ENCODE results near the gene COL4A6. TPM values are rescaled to one million over a fixed set of nuclear protein-coding genes. Genes with fewer than 3 reads are reported as not detected.

Gene COL4A6
- polyA plus RNA-seq, 4 donors, result 0.43 to 2.5 TPM; not detected in 2

DNA sequence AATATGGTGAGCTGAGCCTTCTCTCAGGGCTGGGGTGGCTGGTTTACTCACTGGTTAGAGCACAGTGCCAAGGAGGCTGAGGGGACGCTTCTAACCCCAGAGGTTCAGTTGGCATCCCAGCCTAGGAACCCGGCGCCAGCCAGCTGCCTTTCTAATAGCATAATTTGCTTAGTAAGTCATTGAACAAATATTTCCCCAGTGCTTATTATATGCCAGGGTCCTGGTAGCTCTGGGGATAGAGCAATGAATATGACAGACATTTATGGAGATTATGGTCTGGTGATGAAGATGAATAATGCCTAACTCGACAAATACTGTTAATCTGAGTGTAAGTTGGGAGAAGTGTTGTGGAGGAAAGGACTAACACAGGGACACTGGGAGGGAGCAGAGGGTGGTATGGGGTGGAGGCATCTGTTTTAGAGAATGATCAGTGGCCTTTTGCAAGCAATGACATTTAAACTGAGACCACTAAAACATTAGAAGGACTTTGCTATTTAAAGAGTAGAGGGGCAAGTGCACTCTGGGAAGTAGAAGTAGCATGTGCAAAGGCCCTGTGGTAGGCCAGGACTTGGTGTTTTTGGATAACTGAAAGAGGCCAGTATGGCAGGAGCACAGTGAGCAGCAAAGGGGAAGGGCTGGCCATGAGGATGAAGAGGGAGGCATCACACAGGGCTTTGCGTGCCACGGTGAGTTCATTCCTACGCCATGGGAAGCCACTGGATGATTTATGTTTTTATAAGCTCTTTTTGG is 274.7 kb downstream of the COL4A6 start:
- H3K4me3 ChIP-seq (ENCODE audit: low read depth in 1 of 3, low read length in 3 of 3), result no peak overlapping the region
- no peaks in the 10 kb centered on the region for H3K36me3 ChIP-seq (ENCODE audit: control insufficient read depth in 3 of 3, insufficient read depth in 2 of 3, low read depth in 1 of 3, low read length in 3 of 3)
- 77 to 94% (median 90%) methylated on average over 7 of the region's 7 CpGs for WGBS, 3 donors
- H3K4me1 ChIP-seq (ENCODE audit: control insufficient read depth in 3 of 3, insufficient read depth in 2 of 3, low read depth in 1 of 3, low read length in 2 of 3), result no peaks in the 10 kb centered on the region
- H3K27me3 ChIP-seq (ENCODE audit: control insufficient read depth in 3 of 3, insufficient read depth in 3 of 3, low read length in 3 of 3), result no peaks in the 10 kb centered on the region
- DNase-seq (no peak), FAIRE-seq (no peak)
- no peaks in the 10 kb centered on the region for H3K9me3 ChIP-seq (ENCODE audit: control insufficient read depth in 2 of 2, insufficient read depth in 1 of 2, low read depth in 1 of 2, low read length in 1 of 2)
- H3K27ac ChIP-seq (ENCODE audit: low read depth in 1 of 3, low read length in 2 of 3), result no peak overlapping the region

DNA sequence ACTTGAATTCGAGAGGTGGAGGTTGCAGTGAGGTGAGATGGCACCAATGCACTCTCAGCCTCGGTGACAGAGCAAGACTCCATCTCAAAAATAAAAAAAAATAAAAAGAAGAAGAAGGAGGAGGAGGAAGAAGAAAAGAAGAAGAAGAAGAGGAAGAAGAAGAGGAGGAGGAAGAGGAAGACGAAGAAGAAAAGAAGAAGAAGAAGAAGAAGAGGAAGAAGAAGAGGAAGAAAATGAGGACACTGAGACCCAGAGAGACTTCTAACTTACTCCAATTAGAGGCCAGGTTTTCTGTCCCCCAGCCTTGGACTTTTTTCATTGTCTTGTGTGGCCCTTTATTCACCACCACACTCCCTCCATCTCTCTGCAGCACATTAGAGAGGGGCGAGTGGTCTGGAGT is 276.0 kb downstream of the COL4A6 start:
- H3K4me1 ChIP-seq (ENCODE audit: control insufficient read depth in 3 of 3, insufficient read depth in 2 of 3, low read depth in 1 of 3, low read length in 2 of 3), result no peaks in the 10 kb centered on the region
- H3K9me3 ChIP-seq (ENCODE audit: control insufficient read depth in 2 of 2, insufficient read depth in 1 of 2, low read depth in 1 of 2, low read length in 1 of 2), result no peaks in the 10 kb centered on the region
- WGBS, 3 donors, result 71 to 92% (median 85%) methylated on average over 4 of the region's 4 CpGs
- no peak overlapping the region for H3K27ac ChIP-seq (ENCODE audit: low read depth in 1 of 3, low read length in 2 of 3)
- DNase-seq, result no peak
- no peak for FAIRE-seq
- no peak overlapping the region for H3K4me3 ChIP-seq (ENCODE audit: low read depth in 1 of 3, low read length in 3 of 3)
- no peaks in the 10 kb centered on the region for H3K27me3 ChIP-seq (ENCODE audit: control insufficient read depth in 3 of 3, insufficient read depth in 3 of 3, low read length in 3 of 3)
- no peaks in the 10 kb centered on the region for H3K36me3 ChIP-seq (ENCODE audit: control insufficient read depth in 3 of 3, insufficient read depth in 2 of 3, low read depth in 1 of 3, low read length in 3 of 3)

- DNase-seq (no peak), FAIRE-seq (no peak)
- no peaks in the 10 kb centered on the region for H3K27me3 ChIP-seq (ENCODE audit: control insufficient read depth in 3 of 3, insufficient read depth in 3 of 3, low read length in 3 of 3)
- no peak overlapping the region for H3K27ac ChIP-seq (ENCODE audit: low read depth in 1 of 3, low read length in 2 of 3)
- no peaks in the 10 kb centered on the region for H3K9me3 ChIP-seq (ENCODE audit: control insufficient read depth in 2 of 2, insufficient read depth in 1 of 2, low read depth in 1 of 2, low read length in 1 of 2)
- H3K4me3 ChIP-seq (ENCODE audit: low read depth in 1 of 3, low read length in 3 of 3), result no peak overlapping the region
- H3K36me3 ChIP-seq (ENCODE audit: control insufficient read depth in 3 of 3, insufficient read depth in 2 of 3, low read depth in 1 of 3, low read length in 3 of 3), result peaks cover 0 to 2% (median 2%) of the 10 kb centered on the region in 3 donors
- no peaks in the 10 kb centered on the region for H3K4me1 ChIP-seq (ENCODE audit: control insufficient read depth in 3 of 3, insufficient read depth in 2 of 3, low read depth in 1 of 3, low read length in 2 of 3)
- WGBS, 3 donors, result 69 to 88% (median 78%) methylated on average over 5 of the region's 5 CpGs
Measured at GRCh38 chrX:108160309-108160708, 277.9 kb downstream of the COL4A6 start.

GRCh38 chrX:108159028-108159670 is 279.1 kb downstream of the COL4A6 start:
- no peak for FAIRE-seq

GRCh38 chrX:108157628-108158027 is 280.6 kb downstream of the COL4A6 start:
- H3K4me3 ChIP-seq (ENCODE audit: low read depth in 1 of 3, low read length in 3 of 3), result no peak overlapping the region
- DNase-seq, result no peak
- H3K9me3 ChIP-seq (ENCODE audit: control insufficient read depth in 2 of 2, insufficient read depth in 1 of 2, low read depth in 1 of 2, low read length in 1 of 2), result no peaks in the 10 kb centered on the region
- H3K27me3 ChIP-seq (ENCODE audit: control insufficient read depth in 3 of 3, insufficient read depth in 3 of 3, low read length in 3 of 3), result no peaks in the 10 kb centered on the region
- H3K4me1 ChIP-seq (ENCODE audit: control insufficient read depth in 3 of 3, insufficient read depth in 2 of 3, low read depth in 1 of 3, low read length in 2 of 3), result no peaks in the 10 kb centered on the region
- FAIRE-seq, result no peak
- 76 to 92% (median 80%) methylated on average over 3 of the region's 3 CpGs for WGBS, 3 donors
- H3K36me3 ChIP-seq (ENCODE audit: control insufficient read depth in 3 of 3, insufficient read depth in 2 of 3, low read depth in 1 of 3, low read length in 3 of 3), result peaks cover 2% of the 10 kb centered on the region in 3 donors
- no peak overlapping the region for H3K27ac ChIP-seq (ENCODE audit: low read depth in 1 of 3, low read length in 2 of 3)

More at GRCh38 chrX:108159028-108159670, 279.1 kb downstream of the COL4A6 start:
- Histone ChIP-seq H3K27ac (ENCODE audit: low read depth in 1 of 3, low read length in 2 of 3) (no peak overlapping the region), H3K36me3 (ENCODE audit: control insufficient read depth in 3 of 3, insufficient read depth in 2 of 3, low read depth in 1 of 3, low read length in 3 of 3) (peaks cover 0 to 2% (median 2%) of the 10 kb centered on the region in 3 donors), H3K9me3 (ENCODE audit: control insufficient read depth in 2 of 2, insufficient read depth in 1 of 2, low read depth in 1 of 2, low read length in 1 of 2) (no peaks in the 10 kb centered on the region), H3K27me3 (ENCODE audit: control insufficient read depth in 3 of 3, insufficient read depth in 3 of 3, low read length in 3 of 3) (no peaks in the 10 kb centered on the region), H3K4me3 (ENCODE audit: low read depth in 1 of 3, low read length in 3 of 3) (no peak overlapping the region), H3K4me1 (ENCODE audit: control insufficient read depth in 3 of 3, insufficient read depth in 2 of 3, low read depth in 1 of 3, low read length in 2 of 3) (no peaks in the 10 kb centered on the region)
- DNase-seq, result no peak
- WGBS, 3 donors, result 79 to 93% (median 85%) methylated on average over 11 of the region's 11 CpGs

GRCh38 chrX:108156934-108157466 is 281.2 kb downstream of the COL4A6 start:
- Histone ChIP-seq H3K4me1 (ENCODE audit: control insufficient read depth in 3 of 3, insufficient read depth in 2 of 3, low read depth in 1 of 3, low read length in 2 of 3) (no peaks in the 10 kb centered on the region), H3K27ac (ENCODE audit: low read depth in 1 of 3, low read length in 2 of 3) (no peak overlapping the region), H3K27me3 (ENCODE audit: control insufficient read depth in 3 of 3, insufficient read depth in 3 of 3, low read length in 3 of 3) (no peaks in the 10 kb centered on the region), H3K4me3 (ENCODE audit: low read depth in 1 of 3, low read length in 3 of 3) (no peak overlapping the region), H3K36me3 (ENCODE audit: control insufficient read depth in 3 of 3, insufficient read depth in 2 of 3, low read depth in 1 of 3, low read length in 3 of 3) (peaks cover 2% of the 10 kb centered on the region in 3 donors), H3K9me3 (ENCODE audit: control insufficient read depth in 2 of 2, insufficient read depth in 1 of 2, low read depth in 1 of 2, low read length in 1 of 2) (no peaks in the 10 kb centered on the region)
- FAIRE-seq (no peak), DNase-seq (no peak)
- 82 to 88% (median 85%) methylated on average over 8 of the region's 8 CpGs for WGBS, 3 donors

GRCh38 chrX:108156082-108156481 is 282.1 kb downstream of the COL4A6 start:
- Histone ChIP-seq H3K4me3 (ENCODE audit: low read depth in 1 of 3, low read length in 3 of 3) (no peak overlapping the region), H3K4me1 (ENCODE audit: control insufficient read depth in 3 of 3, insufficient read depth in 2 of 3, low read depth in 1 of 3, low read length in 2 of 3) (no peaks in the 10 kb centered on the region), H3K27ac (ENCODE audit: low read depth in 1 of 3, low read length in 2 of 3) (no peak overlapping the region), H3K27me3 (ENCODE audit: control insufficient read depth in 3 of 3, insufficient read depth in 3 of 3, low read length in 3 of 3) (no peaks in the 10 kb centered on the region), H3K9me3 (ENCODE audit: control insufficient read depth in 2 of 2, insufficient read depth in 1 of 2, low read depth in 1 of 2, low read length in 1 of 2) (no peaks in the 10 kb centered on the region), H3K36me3 (ENCODE audit: control insufficient read depth in 3 of 3, insufficient read depth in 2 of 3, low read depth in 1 of 3, low read length in 3 of 3) (peaks cover 2 to 3% (median 2%) of the 10 kb centered on the region in 3 donors)
- FAIRE-seq (no peak), DNase-seq (no peak)
- WGBS, 3 donors, result 82 to 89% (median 86%) methylated on average over 2 of the region's 2 CpGs

- DNase-seq (no peak), FAIRE-seq (no peak)
- Histone ChIP-seq H3K4me1 (ENCODE audit: control insufficient read depth in 3 of 3, insufficient read depth in 2 of 3, low read depth in 1 of 3, low read length in 2 of 3) (no peaks in the 10 kb centered on the region), H3K36me3 (ENCODE audit: control insufficient read depth in 3 of 3, insufficient read depth in 2 of 3, low read depth in 1 of 3, low read length in 3 of 3) (peaks cover 0 to 4% (median 2%) of the 10 kb centered on the region in 3 donors), H3K4me3 (ENCODE audit: low read depth in 1 of 3, low read length in 3 of 3) (no peak overlapping the region), H3K27me3 (ENCODE audit: control insufficient read depth in 3 of 3, insufficient read depth in 3 of 3, low read length in 3 of 3) (no peaks in the 10 kb centered on the region), H3K9me3 (ENCODE audit: control insufficient read depth in 2 of 2, insufficient read depth in 1 of 2, low read depth in 1 of 2, low read length in 1 of 2) (no peaks in the 10 kb centered on the region), H3K27ac (ENCODE audit: low read depth in 1 of 3, low read length in 2 of 3) (no peak overlapping the region)
Measured at GRCh38 chrX:108148524-108148923, 289.7 kb downstream of the COL4A6 start.
